ENCODE data around the gene C4orf50. TPM values are rescaled to one million over a fixed set of nuclear protein-coding genes. Genes with fewer than 3 reads are reported as not detected.

C4orf50 gene
- total and polyA plus RNA-seq, 4 donors: under 0.01 to 0.17 TPM; not detected in 2

- TF ChIP-seq RXRA (IDR thresholded peaks at IDR 0.05) (no peak), JUND (IDR thresholded peaks at IDR 0.05) (no peak), CTCF (IDR thresholded peaks at IDR 0.05; ENCODE audit: low read depth, low read length, missing input control) (no peak), SP1 (IDR thresholded peaks at IDR 0.05) (no peak)
Observed at GRCh38 chr4:6011686-6012085, 6.5 kb downstream of the C4orf50 start (continued).

DNA sequence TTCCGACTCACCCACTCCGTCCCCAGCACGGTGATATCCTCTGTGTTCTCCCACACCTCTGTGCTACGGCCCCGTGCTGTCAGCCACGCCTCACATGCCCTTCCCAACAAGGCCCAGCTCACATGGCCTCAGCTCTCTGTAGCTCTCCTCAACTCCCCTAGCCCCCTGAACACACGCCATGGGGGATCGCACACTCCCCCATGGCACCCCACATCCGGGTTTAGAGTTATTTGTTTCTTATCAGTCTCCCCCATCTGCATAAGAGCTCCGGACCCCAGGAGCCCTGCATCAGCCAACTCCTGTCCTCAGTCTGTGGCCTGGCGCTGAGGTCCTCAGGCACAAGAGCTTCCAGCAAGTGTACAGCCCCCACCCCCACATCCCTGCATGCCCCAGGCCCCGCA is 7.0 kb downstream of the C4orf50 start:
- no peak for DNase-seq (ENCODE audit: low spot score)
- no peak overlapping the region for H3K9ac ChIP-seq (ENCODE audit: low read depth in 1 of 2, low read length in 2 of 2)
- H3K27me3 ChIP-seq (ENCODE audit: control insufficient read depth in 4 of 4, insufficient read depth in 4 of 4, low read length in 3 of 4): peaks cover 0 to 3% (median 0%) of the 10 kb centered on the region in 4 donors
- no peak overlapping the region for H3K4me3 ChIP-seq (ENCODE audit: low read depth in 1 of 3, low read length in 3 of 3)
- TF ChIP-seq CTCF (IDR thresholded peaks at IDR 0.05; ENCODE audit: low read depth, low read length, missing input control): no peak
- no peak for TF ChIP-seq TAF1 (conservative IDR thresholded peaks at IDR 0.05)
- no peak for TF ChIP-seq FOXA2 (IDR thresholded peaks at IDR 0.05)
- TF ChIP-seq HNF4A (conservative IDR thresholded peaks at IDR 0.05): no peak
- TF ChIP-seq GABPA (IDR thresholded peaks at IDR 0.05 in 1 of 2, conservative IDR thresholded peaks at IDR 0.05 in 1 of 2): no peak
- TF ChIP-seq EGR1 (IDR thresholded peaks at IDR 0.05; ENCODE audit: low read depth in 2 of 2): no peak
- TF ChIP-seq, protein P1, sequence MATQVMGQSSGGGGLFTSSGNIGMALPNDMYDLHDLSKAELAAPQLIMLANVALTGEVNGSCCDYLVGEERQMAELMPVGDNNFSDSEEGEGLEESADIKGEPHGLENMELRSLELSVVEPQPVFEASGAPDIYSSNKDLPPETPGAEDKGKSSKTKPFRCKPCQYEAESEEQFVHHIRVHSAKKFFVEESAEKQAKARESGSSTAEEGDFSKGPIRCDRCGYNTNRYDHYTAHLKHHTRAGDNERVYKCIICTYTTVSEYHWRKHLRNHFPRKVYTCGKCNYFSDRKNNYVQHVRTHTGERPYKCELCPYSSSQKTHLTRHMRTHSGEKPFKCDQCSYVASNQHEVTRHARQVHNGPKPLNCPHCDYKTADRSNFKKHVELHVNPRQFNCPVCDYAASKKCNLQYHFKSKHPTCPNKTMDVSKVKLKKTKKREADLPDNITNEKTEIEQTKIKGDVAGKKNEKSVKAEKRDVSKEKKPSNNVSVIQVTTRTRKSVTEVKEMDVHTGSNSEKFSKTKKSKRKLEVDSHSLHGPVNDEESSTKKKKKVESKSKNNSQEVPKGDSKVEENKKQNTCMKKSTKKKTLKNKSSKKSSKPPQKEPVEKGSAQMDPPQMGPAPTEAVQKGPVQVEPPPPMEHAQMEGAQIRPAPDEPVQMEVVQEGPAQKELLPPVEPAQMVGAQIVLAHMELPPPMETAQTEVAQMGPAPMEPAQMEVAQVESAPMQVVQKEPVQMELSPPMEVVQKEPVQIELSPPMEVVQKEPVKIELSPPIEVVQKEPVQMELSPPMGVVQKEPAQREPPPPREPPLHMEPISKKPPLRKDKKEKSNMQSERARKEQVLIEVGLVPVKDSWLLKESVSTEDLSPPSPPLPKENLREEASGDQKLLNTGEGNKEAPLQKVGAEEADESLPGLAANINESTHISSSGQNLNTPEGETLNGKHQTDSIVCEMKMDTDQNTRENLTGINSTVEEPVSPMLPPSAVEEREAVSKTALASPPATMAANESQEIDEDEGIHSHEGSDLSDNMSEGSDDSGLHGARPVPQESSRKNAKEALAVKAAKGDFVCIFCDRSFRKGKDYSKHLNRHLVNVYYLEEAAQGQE (IDR thresholded peaks at IDR 0.05): no peak
- no peak for TF ChIP-seq JUND (IDR thresholded peaks at IDR 0.05)
- TF ChIP-seq, protein P2, sequence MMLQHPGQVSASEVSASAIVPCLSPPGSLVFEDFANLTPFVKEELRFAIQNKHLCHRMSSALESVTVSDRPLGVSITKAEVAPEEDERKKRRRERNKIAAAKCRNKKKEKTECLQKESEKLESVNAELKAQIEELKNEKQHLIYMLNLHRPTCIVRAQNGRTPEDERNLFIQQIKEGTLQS (IDR thresholded peaks at IDR 0.05): no peak
- no peak for TF ChIP-seq RAD21 (IDR thresholded peaks at IDR 0.05)
- no peak for TF ChIP-seq MAX (IDR thresholded peaks at IDR 0.05)
- TF ChIP-seq FOXA1 (IDR thresholded peaks at IDR 0.05): no peak
- TF ChIP-seq, protein P3, sequence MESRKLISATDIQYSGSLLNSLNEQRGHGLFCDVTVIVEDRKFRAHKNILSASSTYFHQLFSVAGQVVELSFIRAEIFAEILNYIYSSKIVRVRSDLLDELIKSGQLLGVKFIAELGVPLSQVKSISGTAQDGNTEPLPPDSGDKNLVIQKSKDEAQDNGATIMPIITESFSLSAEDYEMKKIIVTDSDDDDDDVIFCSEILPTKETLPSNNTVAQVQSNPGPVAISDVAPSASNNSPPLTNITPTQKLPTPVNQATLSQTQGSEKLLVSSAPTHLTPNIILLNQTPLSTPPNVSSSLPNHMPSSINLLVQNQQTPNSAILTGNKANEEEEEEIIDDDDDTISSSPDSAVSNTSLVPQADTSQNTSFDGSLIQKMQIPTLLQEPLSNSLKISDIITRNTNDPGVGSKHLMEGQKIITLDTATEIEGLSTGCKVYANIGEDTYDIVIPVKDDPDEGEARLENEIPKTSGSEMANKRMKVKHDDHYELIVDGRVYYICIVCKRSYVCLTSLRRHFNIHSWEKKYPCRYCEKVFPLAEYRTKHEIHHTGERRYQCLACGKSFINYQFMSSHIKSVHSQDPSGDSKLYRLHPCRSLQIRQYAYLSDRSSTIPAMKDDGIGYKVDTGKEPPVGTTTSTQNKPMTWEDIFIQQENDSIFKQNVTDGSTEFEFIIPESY (IDR thresholded peaks at IDR 0.05): no peak
- no peak for TF ChIP-seq YY1 (IDR thresholded peaks at IDR 0.05)
- TF ChIP-seq SP1 (IDR thresholded peaks at IDR 0.05): no peak
- TF ChIP-seq HNF4G (IDR thresholded peaks at IDR 0.05): no peak
- no peak for TF ChIP-seq RXRA (IDR thresholded peaks at IDR 0.05)
- H3K4me1 ChIP-seq (ENCODE audit: control insufficient read depth in 4 of 4, insufficient read depth in 4 of 4, low read length in 3 of 4): no peaks in the 10 kb centered on the region
- WGBS: 62% methylated on average over 12 of the region's 12 CpGs
- H3K27ac ChIP-seq (ENCODE audit: low read depth in 1 of 2, low read length in 2 of 2): no peak overlapping the region
- H3K9me3 ChIP-seq (ENCODE audit: control insufficient read depth in 4 of 4, low read length in 3 of 4): no peaks in the 10 kb centered on the region
- no peaks in the 10 kb centered on the region for H3K36me3 ChIP-seq (ENCODE audit: control insufficient read depth in 4 of 4, insufficient read depth in 3 of 4, low read depth in 1 of 4, low read length in 3 of 4)
